Large intestine (tissue), 3 donors: ENCODE results near the gene ATP10A. TPM values are rescaled to one million over a fixed set of nuclear protein-coding genes. Genes with fewer than 3 reads are reported as not detected.

ENCODE experiments used
- DNase-seq, 2 donors: peaks; one replicate each; pipeline versions ENCODE4 v3.0.0 to v3.0.0-alpha.2; 2013
- H3K27ac ChIP-seq: one replicate; pipeline ENCODE4 v1.5.1; 2013; ENCODE audit warnings: low read length
- H3K27me3 ChIP-seq: 2 replicates; pipeline ENCODE4 v1.6.1; 2013; ENCODE audit warnings: low read length; ENCODE audit not compliant: control insufficient read depth, insufficient read depth
- H3K36me3 ChIP-seq: 2 replicates; pipeline ENCODE4 v1.6.1; 2013; ENCODE audit warnings: low read length; ENCODE audit not compliant: control insufficient read depth, insufficient read depth
- H3K4me1 ChIP-seq: one replicate; pipeline ENCODE4 v1.6.1; 2013; ENCODE audit warnings: low read length; ENCODE audit not compliant: control insufficient read depth, insufficient read depth
- H3K4me3 ChIP-seq: one replicate; pipeline ENCODE4 v1.5.1; 2013; ENCODE audit warnings: low read length
- H3K9me3 ChIP-seq: one replicate; pipeline ENCODE4 v1.6.1; 2013; ENCODE audit warnings: mild to moderate bottlenecking, low read depth, low read length, moderate library complexity; ENCODE audit not compliant: control insufficient read depth
- WGBS: methylation state at CpG from one replicate; pipeline ENCODE4 v1.1.5; 2013; ENCODE audit warnings: low lambda C conversion rate; ENCODE audit not compliant: insufficient coverage; 5-methylcytosine and 5-hydroxymethylcytosine counted together
- polyA plus RNA-seq: library from polyadenylated mRNA; unstranded; fragments of 120-200 nt; gene quantifications from one replicate; pipeline ENCODE4 v1.2.1, GENCODE V29; 2013

Gene ATP10A
- polyA plus RNA-seq, 1 donor, result 2.2 TPM

DNA sequence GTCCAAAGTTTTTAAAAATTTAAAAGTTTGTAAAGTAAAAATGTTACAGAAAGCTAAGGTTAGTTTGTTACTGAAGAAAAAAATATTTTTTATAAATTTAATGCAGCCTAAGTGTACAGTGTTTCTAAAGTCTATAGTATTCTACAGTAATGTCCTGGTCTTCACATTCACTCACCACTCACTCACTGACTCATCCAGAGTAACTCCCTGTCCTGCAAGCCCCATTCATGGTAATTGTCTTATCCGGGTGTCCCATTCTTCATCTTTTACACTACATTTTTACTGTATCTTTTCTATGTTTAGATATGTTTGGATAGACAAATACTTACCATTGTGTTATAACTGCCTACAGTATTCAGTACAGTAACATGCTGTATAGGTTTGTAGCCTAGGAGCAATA lies 36.7 kb upstream of the ATP10A start:
- no peaks in the 10 kb centered on the region for H3K4me1 ChIP-seq
- no peak for DNase-seq
- H3K36me3 ChIP-seq, result no peaks in the 10 kb centered on the region
- H3K27me3 ChIP-seq, result no peaks in the 10 kb centered on the region
- WGBS, result no CpG with 5 or more reads among the region's 1 CpG
- H3K27ac ChIP-seq, result no peak overlapping the region
- H3K9me3 ChIP-seq, result no peaks in the 10 kb centered on the region
- H3K4me3 ChIP-seq, result no peak overlapping the region

DNA sequence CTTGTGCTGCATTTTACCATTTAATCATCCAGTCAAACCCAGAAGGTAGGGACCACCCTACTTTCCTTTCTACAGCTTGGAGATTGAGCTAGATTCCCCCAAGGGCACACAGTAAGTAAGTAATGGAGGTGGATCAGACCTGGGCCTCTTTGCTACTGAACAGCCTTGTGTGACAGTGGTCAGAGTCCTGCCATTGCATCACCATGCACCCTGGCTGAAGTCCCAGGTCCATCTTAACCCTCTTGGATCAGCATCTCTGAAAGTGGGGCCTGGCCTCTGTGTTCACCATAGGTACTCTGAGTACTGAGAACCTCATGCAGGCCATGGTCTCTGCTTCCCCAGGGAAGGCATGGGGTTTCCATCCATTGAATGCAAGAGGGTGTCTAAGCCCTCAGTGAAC lies 34.5 kb upstream of the ATP10A start:
- Histone ChIP-seq H3K4me3 (no peak overlapping the region), H3K27me3 (no peaks in the 10 kb centered on the region), H3K9me3 (no peaks in the 10 kb centered on the region), H3K4me1 (no peaks in the 10 kb centered on the region), H3K27ac (no peak overlapping the region), H3K36me3 (no peaks in the 10 kb centered on the region)
- DNase-seq, result peak; percentile 27 to 38

DNA sequence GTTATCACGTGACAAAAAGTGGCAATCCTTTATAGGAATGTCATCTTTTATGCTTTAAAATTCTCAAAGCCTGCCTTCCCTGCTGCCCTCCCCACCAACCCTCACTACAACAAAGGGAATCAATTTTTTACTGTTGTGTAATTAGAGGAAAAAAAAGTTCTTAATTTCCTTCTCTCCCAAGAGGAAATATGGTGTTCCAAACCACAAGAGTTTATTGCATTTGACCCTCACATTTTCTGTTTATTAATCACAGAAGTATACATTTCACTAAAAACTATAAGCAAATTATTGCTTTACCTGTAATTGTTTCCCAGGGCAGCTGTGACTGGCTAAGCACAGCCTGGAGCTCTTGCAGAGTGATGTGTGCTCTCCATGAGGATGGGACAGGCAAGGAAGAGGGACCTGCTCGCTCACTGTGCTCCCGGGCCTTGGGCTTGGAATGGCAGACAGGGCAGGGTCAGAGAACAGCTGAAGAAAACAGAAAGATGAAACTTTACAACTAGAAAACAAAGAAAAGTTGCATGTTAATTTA lies 31.3 kb upstream of the ATP10A start:
- no CpG with 5 or more reads among the region's 3 CpGs for whole genome bisulfite sequencing
- DNase-seq, result no peak
- H3K36me3 ChIP-seq, result no peaks in the 10 kb centered on the region

DNA sequence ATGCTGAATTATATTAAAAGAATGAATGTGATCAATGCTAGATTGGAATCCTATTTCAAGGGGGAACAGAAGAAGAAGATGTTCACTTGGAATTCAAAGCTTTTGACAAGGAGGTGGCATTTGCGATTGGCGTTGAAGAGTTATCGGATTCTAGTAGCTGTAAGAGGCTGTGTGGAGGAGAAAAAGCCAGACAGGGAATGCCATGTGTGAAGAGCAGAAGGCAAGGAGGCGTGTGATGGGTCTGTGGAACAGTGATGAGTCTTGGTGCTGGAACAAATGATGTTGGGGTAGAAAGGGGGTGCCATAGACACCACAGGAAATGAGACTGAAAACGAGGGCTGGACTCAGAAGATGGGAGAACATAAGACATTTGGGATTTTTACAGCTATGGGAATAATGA lies 30.5 kb upstream of the ATP10A start:
- 75% methylated on average over 2 of the region's 5 CpGs for WGBS

More for the DNA sequence above, 31.3 kb upstream of the ATP10A start:
- no peaks in the 10 kb centered on the region for H3K4me1 ChIP-seq
- H3K9me3 ChIP-seq, result no peaks in the 10 kb centered on the region
- no peaks in the 10 kb centered on the region for H3K27me3 ChIP-seq
- no peak overlapping the region for H3K27ac ChIP-seq
- H3K4me3 ChIP-seq, result no peak overlapping the region

DNA sequence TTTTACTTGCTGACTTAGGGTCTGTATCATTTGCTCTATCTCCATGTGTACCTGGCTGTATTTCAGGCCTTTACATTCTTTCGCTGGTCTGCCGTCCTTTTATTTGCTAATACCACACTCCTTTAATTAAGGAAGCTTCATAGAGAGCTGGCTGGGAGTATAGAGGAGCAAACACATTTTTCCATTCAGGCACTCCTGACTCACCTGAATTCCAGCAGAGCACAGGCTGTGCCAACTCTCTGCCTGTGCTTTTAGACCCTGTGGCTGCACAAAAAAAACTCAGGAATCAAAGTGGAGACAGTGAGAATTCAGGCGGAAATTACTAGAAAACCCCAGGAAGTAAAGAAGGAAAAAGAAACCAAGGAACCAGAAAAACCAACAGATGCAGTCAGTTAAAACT lies 29.0 kb upstream of the ATP10A start:
- DNase-seq, result no peak
- no peaks in the 10 kb centered on the region for H3K27me3 ChIP-seq
- H3K9me3 ChIP-seq, result no peaks in the 10 kb centered on the region
- WGBS, result 50% methylated on average over 2 of the region's 3 CpGs
- H3K27ac ChIP-seq, result no peak overlapping the region
- no peak overlapping the region for H3K4me3 ChIP-seq
- H3K4me1 ChIP-seq, result no peaks in the 10 kb centered on the region
- no peaks in the 10 kb centered on the region for H3K36me3 ChIP-seq

More for the DNA sequence above, 30.5 kb upstream of the ATP10A start:
- no peaks in the 10 kb centered on the region for H3K27me3 ChIP-seq
- no peak overlapping the region for H3K4me3 ChIP-seq
- no peak overlapping the region for H3K27ac ChIP-seq
- no peaks in the 10 kb centered on the region for H3K9me3 ChIP-seq
- no peak for DNase-seq
- H3K4me1 ChIP-seq, result no peaks in the 10 kb centered on the region
- no peaks in the 10 kb centered on the region for H3K36me3 ChIP-seq

DNA sequence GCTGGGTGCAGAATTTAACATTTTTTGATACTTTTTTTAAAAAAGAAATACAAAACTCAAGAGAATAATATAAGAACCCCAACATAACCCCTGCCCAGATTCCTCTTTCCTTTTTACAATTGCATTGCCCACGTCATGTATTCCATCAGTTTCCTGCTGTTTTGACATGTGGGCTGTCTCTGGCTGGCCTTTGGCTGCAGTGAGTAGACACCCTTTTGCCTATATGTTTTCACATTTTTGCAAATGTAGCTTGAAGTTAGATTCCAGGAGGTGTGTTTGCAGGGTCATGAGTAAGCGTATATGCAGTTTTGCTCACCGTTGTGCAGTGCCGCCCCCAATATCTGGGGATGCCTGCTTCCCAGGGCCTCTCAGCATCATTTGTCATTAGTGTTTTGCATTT lies 28.0 kb upstream of the ATP10A start:
- Histone ChIP-seq H3K27me3 (no peaks in the 10 kb centered on the region), H3K9me3 (no peaks in the 10 kb centered on the region), H3K4me3 (no peak overlapping the region), H3K27ac (no peak overlapping the region), H3K4me1 (no peaks in the 10 kb centered on the region), H3K36me3 (no peaks in the 10 kb centered on the region)
- DNase-seq, result no peak
- WGBS, result no CpG with 5 or more reads among the region's 4 CpGs

DNA sequence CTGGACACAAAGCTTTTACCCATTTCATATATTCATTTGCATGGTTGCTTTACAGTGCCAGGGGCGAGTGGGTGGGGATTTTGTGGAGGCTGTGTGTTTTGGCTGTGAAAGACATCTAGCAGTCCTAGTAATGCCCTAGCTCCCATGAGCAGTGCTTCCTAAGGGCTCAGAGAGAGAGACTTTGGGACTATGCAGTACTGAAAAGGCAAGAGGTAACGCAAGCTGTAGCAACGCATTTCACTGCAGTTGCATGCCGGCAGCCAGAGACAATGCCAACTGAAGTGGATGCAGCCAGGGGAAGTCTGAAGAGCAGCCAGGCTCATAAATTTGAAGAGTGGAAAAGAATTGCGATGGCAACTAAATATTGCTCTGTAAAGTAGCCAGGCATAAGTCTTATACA lies 27.4 kb upstream of the ATP10A start:
- no peaks in the 10 kb centered on the region for H3K27me3 ChIP-seq
- no peak for DNase-seq
- WGBS, result no CpG with 5 or more reads among the region's 5 CpGs
- H3K27ac ChIP-seq, result no peak overlapping the region
- H3K36me3 ChIP-seq, result no peaks in the 10 kb centered on the region
- H3K9me3 ChIP-seq, result no peaks in the 10 kb centered on the region
- H3K4me1 ChIP-seq, result no peaks in the 10 kb centered on the region
- H3K4me3 ChIP-seq, result no peak overlapping the region

DNA sequence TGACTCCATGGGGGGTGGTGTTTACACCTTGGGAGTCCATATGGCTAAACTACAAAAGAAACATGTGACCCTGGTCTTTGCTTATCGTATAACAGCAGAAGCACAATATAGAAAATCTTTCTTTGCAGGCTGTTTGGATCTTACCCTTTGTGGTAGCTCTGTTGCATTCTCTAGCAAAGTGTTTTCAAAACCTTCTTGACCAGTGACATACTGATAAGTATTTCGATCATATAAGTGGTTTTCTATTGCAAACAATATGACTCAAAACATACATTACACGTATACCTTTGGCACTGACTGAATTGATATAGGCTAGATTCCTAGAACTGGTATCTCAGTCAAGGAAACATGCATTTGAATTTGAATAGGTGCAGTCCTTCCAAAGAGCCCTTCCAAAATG lies 24.7 kb upstream of the ATP10A start:
- H3K27me3 ChIP-seq, result no peaks in the 10 kb centered on the region
- no peak overlapping the region for H3K4me3 ChIP-seq
- H3K36me3 ChIP-seq, result no peaks in the 10 kb centered on the region
- H3K4me1 ChIP-seq, result no peaks in the 10 kb centered on the region
- no peak for DNase-seq
- H3K27ac ChIP-seq, result no peak overlapping the region
- no peaks in the 10 kb centered on the region for H3K9me3 ChIP-seq
- no CpG with 5 or more reads among the region's 3 CpGs for WGBS

DNA sequence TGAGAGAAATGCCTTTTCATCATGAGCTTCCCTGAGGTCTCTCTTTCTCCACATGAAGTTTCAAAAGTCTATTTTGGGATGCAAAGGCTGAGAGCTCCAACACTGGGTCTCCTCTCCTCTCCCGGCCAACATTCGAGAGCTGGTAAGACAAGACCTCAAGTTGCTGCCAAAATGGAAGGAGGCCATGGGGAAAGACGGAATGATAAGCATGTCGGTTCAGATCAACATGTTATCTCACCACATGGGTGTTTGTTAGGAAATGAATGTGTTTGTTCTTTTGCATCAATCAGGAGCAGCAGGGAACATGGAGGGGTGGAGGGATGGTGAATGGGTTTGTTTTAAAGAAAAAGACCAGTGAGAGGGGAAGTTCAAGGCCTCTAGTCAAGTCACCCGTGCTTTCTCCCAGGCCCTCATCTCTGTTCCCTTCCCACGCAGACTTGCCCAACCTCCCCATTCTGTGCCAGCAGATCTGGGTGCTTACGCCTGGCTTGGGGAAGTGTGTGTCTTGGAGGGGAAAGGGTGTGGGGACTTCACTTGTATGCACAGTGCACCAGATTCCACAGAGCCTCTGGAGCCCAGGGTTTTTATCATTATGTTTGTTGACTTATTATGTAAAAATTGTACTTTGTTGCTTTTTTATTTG lies 23.5 kb upstream of the ATP10A start:
- Histone ChIP-seq H3K27ac (no peak overlapping the region), H3K4me1 (no peaks in the 10 kb centered on the region), H3K9me3 (no peaks in the 10 kb centered on the region), H3K4me3 (no peak overlapping the region), H3K27me3 (no peaks in the 10 kb centered on the region), H3K36me3 (no peaks in the 10 kb centered on the region)
- WGBS, result no CpG with 5 or more reads among the region's 7 CpGs
- DNase-seq, result no peak

DNA sequence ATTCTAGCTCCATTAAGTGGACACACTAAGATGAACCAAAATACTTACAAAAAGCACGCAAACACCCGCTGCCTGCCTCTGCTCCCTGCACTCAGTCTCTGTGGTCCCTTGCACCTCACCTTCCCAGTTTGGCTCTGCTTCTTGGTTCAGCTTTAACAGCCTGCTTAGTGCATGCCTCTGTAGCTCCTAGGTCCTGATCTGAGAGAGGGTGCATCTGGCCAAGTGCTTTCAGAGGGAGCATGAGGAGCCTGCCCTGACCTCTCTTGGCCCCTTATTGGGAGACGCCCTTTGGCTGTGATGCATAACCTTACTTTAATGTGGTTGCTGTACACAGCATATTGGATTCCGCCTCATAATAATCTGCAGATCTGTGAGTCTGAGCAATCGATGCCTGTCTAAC lies 21.2 kb upstream of the ATP10A start:
- H3K4me3 ChIP-seq, result no peak overlapping the region
- WGBS, result no CpG with 5 or more reads among the region's 5 CpGs

More for the DNA sequence above, 21.2 kb upstream of the ATP10A start:
- no peak for DNase-seq
- H3K9me3 ChIP-seq, result no peaks in the 10 kb centered on the region
- H3K27ac ChIP-seq, result no peak overlapping the region
- no peaks in the 10 kb centered on the region for H3K4me1 ChIP-seq
- no peaks in the 10 kb centered on the region for H3K27me3 ChIP-seq
- H3K36me3 ChIP-seq, result no peaks in the 10 kb centered on the region
